GM12873 (cell line): ENCODE results near the gene ATXN7L1.

Experiments
- CTCF ChIP-seq: IDR thresholded peaks from 2 replicates; pipeline ENCODE4 v1.5.1; 2012; ENCODE audit warnings: low read depth, mild to moderate bottlenecking, moderate library complexity, low read length, control low read depth; ENCODE audit not compliant: insufficient read depth; ENCODE audit errors: missing control alignments

ATXN7L1 gene

GRCh38 chr7:105621176-105621575 is 255.2 kb downstream of the ATXN7L1 start:
- no peak for TF ChIP-seq CTCF

GRCh38 chr7:105619590-105619989 is 256.8 kb downstream of the ATXN7L1 start:
- no peak for TF ChIP-seq CTCF

GRCh38 chr7:105618016-105618296 is 258.4 kb downstream of the ATXN7L1 start:
- TF ChIP-seq CTCF, result no peak

GRCh38 chr7:105617280-105618015 is 259.0 kb downstream of the ATXN7L1 start:
- TF ChIP-seq CTCF, result no peak

GRCh38 chr7:105614341-105614840 is 262.0 kb downstream of the ATXN7L1 start:
- TF ChIP-seq CTCF, result no peak

GRCh38 chr7:105613611-105614330 is 262.6 kb downstream of the ATXN7L1 start:
- no peak for TF ChIP-seq CTCF

GRCh38 chr7:105612806-105613205 is 263.6 kb downstream of the ATXN7L1 start:
- TF ChIP-seq CTCF, result no peak
